H1 (cell line): Measurements from ENCODE around the gene C1orf21. TPM values are rescaled to one million over a fixed set of nuclear protein-coding genes. Genes with fewer than 3 reads are reported as not detected.

Experiments
- CTCF ChIP-seq, 3 experiments: IDR thresholded peaks; 1 replicate in 2 of 3; 2 replicates in 1 of 3; pipeline versions ENCODE4 v1.5.1 to v1.6.1; 2011; ENCODE audit warnings: low read length in 3 of 3, mild to moderate bottlenecking in 3 of 3, inconsistent platforms in 2 of 3, low read depth in 1 of 3, moderate library complexity in 1 of 3; ENCODE audit not compliant: insufficient read depth in 1 of 3; ENCODE audit errors: control extremely low read depth in 1 of 3
- JUND ChIP-seq: IDR thresholded peaks from 2 replicates; pipeline ENCODE4 v1.6.1; 2011; ENCODE audit warnings: mild to moderate bottlenecking, improper control_type of control experiment, low read length
- ZNF274 ChIP-seq: IDR thresholded peaks from 2 replicates; pipeline ENCODE4 v1.7.0; 2012; ENCODE audit warnings: low read length, borderline replicate concordance; ENCODE audit errors: extremely low read depth
- polyA plus RNA-seq, 7 experiments: library from polyadenylated mRNA; depleted of rRNA in 3 of 7; stranded (reverse) in 5 of 7; unstranded in 2 of 7; fragments of >200 nt in 5 of 7; fragments of 200-250 nt in 2 of 7; gene quantifications; 1 replicate in 5 of 7; 2 replicates in 1 of 7; 4 replicates in 1 of 7; pipeline versions ENCODE4 v1.2.1 to v1.2.3, GENCODE V29; 2011 to 2013; ENCODE audit warnings: missing spikeins in 2 of 7, mixed read lengths in 2 of 7
- total RNA-seq: library from RNA; stranded (reverse); fragmentation: NEBNext Ultra II Directional; extraction: Animal tissue kit (Norgen Biotek cat#: 25700); gene quantifications from 2 replicates; pipeline ENCODE4 v1.2.1, GENCODE V29; 2021

The C1orf21 gene
- total and polyA plus RNA-seq, 2 of the 8 experiments (the other 6 are each of a cell fraction or from before 2014, with no cell fraction given): 16.6 to 51.0 TPM

- TF ChIP-seq CTCF (IDR thresholded peaks at IDR 0.05; ENCODE audit: control extremely low read depth in 1 of 3, insufficient read depth in 1 of 3, low read depth in 1 of 3, low read length in 3 of 3) (no peak), ZNF274 (no peak), JUND (no peak)
Measured at GRCh38 chr1:184568148-184568547, 181.3 kb downstream of the C1orf21 start (continued).
